Activated naive CD4-positive, alpha-beta T cell treated with anti-CD3 and anti-CD28 coated beads, Interleukin-2, amount 50 U/mL, for 24 hours (primary cell): ENCODE measurements around the gene TMEM255B.
"Not testable (repeated sequence)": the region's sequence is repeated elsewhere in the genome, so short reads cannot be mapped to it uniquely, and the experiment has no call there.

Source experiments
- H3K27ac Mint-ChIP-seq: one replicate; pipeline ENCODE4 v1.8.0; 2021; ENCODE audit warnings: mild to moderate bottlenecking, mixed read lengths
- H3K27me3 Mint-ChIP-seq: one replicate; pipeline ENCODE4 v1.8.0; 2021; ENCODE audit warnings: mixed read lengths
- H3K36me3 Mint-ChIP-seq: one replicate; pipeline ENCODE4 v1.8.0; 2021; ENCODE audit warnings: mixed read lengths
- H3K4me1 Mint-ChIP-seq: one replicate; pipeline ENCODE4 v1.8.0; 2021; ENCODE audit warnings: mixed read lengths
- H3K4me3 Mint-ChIP-seq: one replicate; pipeline ENCODE4 v1.8.0; 2021; ENCODE audit warnings: mild to moderate bottlenecking, mixed read lengths
- H3K9me3 Mint-ChIP-seq: one replicate; pipeline ENCODE4 v1.8.0; 2021; ENCODE audit warnings: mixed read lengths

TMEM255B gene

DNA sequence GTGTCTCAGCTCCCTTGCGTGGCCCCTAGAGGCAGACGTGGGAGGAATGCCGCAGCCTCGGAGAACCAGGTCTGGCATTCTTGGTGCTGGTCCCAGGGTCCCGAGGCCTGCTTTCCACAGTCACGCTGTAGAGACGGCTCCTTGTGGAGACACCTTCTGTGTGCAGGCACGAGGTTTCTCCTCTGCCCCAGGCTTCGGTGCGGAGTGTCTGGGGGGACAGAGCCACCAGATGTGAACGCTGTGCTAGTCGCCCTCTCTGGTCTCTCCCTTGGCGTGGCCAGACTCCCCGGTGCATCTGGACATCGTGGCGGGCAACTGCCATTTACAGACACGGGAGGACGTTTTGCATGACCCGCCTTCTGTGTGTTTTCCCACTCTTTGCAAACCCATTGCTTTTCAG lies 7.5 kb upstream of the TMEM255B start:
- H3K27me3 Mint-ChIP-seq = peaks cover 1% of the 10 kb centered on the region
- no peak overlapping the region for H3K4me3 Mint-ChIP-seq
- H3K9me3 Mint-ChIP-seq = no peaks in the 10 kb centered on the region
- no peaks in the 10 kb centered on the region for H3K4me1 Mint-ChIP-seq
- no peak overlapping the region for H3K27ac Mint-ChIP-seq
- H3K36me3 Mint-ChIP-seq = no peaks in the 10 kb centered on the region

DNA sequence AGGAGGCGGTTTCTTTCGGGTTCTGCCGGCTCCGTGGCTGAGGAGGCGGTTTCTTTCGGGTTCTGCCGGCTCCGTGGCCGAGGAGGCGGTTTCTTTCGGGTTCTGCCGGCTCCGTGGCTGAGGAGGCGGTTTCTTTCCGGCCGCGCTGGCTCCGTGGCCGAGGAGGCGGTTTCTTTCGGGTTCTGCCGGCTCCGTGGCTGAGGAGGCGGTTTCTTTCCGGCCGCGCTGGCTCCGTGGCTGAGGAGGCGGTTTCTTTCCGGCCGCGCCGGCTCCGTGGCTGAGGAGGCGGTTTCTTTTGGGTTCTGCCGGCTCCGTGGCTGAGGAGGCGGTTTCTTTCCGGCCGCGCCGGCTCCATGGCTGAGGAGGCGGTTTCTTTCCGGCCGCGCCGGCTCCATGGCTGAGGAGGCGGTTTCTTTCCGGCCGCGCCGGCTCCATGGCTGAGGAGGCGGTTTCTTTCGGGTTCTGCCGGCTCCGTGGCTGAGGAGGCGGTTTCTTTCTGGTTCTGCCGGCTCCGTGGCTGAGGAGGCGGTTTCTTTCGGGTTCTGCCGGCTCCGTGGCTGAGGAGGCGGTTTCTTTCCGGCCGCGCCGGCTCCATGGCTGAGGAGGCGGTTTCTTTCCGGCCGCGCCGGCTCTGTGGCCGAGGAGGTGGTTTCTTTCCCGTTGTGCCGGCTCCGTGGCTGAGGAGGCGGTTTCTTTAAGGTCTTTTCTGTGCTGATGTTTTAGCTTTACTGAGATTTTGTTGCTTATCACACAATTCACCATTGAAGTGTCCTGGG lies 6.6 kb upstream of the TMEM255B start:
- H3K9me3 Mint-ChIP-seq, H3K36me3 Mint-ChIP-seq, H3K4me3 Mint-ChIP-seq, H3K27ac Mint-ChIP-seq, H3K4me1 Mint-ChIP-seq, H3K27me3 Mint-ChIP-seq: not testable (repeated sequence)

DNA sequence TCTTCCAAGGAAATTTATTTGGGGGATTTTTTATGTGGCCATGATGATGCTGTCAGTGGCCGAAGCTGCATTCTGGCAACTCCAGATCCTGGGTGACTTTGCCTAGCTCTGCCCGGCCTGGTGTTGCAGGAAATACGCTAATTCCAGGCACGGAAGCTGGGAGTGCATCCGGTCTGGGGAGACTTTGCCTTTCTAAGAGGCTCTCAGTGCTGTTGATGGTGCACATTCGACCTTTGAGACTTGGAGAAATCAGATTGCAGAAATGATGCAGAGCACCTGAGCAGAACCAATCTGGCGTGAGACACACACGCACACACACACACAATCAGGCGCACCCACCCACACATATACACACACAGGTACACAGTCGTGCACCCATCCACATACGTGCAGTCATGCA lies 5.9 kb upstream of the TMEM255B start:
- no peaks in the 10 kb centered on the region for H3K9me3 Mint-ChIP-seq
- no peak overlapping the region for H3K27ac Mint-ChIP-seq
- peaks cover 4% of the 10 kb centered on the region for H3K4me1 Mint-ChIP-seq
- H3K36me3 Mint-ChIP-seq = no peaks in the 10 kb centered on the region
- no peak overlapping the region for H3K4me3 Mint-ChIP-seq
- peaks cover 1% of the 10 kb centered on the region for H3K27me3 Mint-ChIP-seq

DNA sequence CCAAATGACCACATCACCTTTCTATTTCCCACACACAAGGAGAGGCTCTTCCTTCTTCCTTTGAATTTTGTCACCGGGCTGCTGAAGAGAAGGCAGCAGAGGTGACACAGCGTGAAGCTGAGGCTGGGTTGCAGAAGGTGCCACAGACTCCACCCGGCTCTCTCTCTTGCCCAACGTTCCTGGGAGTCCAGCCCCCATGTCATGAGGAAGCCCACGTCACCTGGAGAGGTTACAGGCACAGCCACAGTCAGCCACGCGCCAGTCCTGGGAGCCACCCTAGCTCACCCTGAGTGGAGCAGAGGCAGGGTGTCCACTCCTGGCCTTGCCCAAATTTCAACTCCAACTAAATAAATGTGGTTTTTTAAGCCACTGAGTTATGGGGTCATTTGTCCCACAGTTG lies 4.8 kb upstream of the TMEM255B start:
- Mint-ChIP-seq H3K4me1 (peaks cover 10% of the 10 kb centered on the region), H3K27ac (no peak overlapping the region), H3K9me3 (no peaks in the 10 kb centered on the region), H3K27me3 (peaks cover 1% of the 10 kb centered on the region), H3K36me3 (no peaks in the 10 kb centered on the region), H3K4me3 (no peak overlapping the region)

DNA sequence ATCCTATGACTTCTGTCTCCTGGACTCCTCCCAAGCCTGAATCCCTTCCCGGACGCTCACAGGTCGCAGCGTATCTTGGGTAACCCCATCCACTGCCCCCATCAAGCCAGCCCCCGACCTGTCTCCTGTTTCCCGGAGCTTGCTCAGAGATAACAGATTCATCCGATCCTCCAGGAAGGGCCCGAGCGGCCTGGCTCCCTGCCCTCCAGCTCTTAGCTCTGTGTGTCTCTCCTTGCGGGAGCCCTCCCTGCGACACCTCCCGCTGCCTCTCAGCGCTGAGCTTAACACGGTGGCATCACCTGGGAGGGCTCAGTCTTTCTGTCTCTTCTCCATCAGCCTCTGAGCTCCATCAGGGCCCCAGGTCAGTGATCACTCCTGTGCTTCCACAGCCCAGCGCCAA lies 4.3 kb upstream of the TMEM255B start:
- H3K27me3 Mint-ChIP-seq = peaks cover 5% of the 10 kb centered on the region
- no peaks in the 10 kb centered on the region for H3K36me3 Mint-ChIP-seq
- peaks cover 14% of the 10 kb centered on the region for H3K4me1 Mint-ChIP-seq
- no peak overlapping the region for H3K4me3 Mint-ChIP-seq
- H3K27ac Mint-ChIP-seq = no peak overlapping the region
- no peaks in the 10 kb centered on the region for H3K9me3 Mint-ChIP-seq

DNA sequence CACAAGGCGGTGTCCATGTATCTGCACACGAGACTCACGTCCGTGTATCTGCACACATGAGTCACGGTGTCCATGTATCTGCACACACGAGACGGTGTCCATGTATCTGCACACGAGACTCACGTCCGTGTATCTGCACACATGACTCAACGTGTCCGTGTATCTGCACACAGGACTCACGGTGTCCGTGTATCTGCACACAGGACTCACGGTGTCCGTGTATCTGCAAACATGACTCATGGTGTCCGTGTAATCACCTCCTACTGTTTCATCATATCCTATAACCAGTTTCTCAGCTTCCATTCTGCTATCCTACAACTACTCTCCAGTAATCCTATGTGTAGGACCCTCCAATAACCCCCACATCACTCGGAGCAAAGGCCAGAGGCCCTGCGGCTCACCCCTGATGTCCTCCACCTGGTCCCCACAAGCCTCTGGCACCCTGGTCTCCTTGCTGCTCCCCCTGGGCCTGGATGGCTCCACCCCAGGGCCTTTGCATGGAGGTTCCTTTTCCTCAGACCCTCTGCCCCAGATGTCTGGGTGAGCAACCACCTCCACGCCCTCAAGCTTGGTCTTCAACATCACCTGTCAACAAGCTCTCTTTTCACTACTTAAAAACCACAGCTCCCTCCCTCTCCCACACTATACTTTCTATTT lies 2.5 kb upstream of the TMEM255B start:
- Mint-ChIP-seq H3K9me3 (no peaks in the 10 kb centered on the region), H3K27me3 (peaks cover 19% of the 10 kb centered on the region), H3K36me3 (no peaks in the 10 kb centered on the region), H3K4me3 (no peak overlapping the region), H3K27ac (no peak overlapping the region), H3K4me1 (peaks cover 16% of the 10 kb centered on the region)

DNA sequence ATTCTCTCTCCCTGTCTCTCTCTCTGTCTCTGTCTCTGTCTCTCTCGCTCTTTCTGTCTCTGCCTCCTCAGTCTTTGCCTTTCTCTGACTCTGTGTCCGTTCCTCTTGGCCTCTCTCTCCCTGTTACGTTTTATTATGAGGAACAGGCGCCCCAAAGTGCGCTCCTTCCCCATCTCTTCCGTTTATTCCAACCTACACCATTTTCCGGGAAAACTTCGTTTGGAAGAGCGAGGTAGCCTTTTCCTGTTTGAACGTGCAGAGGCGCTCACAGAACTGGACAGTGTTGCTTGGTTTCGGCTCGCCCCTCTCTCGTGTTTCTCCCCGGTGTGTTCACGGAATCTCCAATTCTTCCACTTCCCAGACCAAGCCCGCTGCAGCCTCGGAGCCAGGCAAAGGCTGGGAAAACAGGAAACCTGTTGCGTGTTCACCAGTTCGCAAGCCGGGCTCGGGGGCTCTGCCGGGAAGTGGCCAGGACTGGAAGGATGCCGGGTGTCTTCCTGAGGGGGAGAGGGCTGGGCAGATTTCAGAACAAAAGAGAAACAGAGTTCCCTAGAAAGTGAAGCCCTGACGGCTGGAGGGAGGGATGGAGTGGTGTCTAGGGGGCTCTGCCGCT lies 605 bp downstream of the TMEM255B start:
- peak overlapping the region; percentile 88 for H3K4me3 Mint-ChIP-seq

DNA sequence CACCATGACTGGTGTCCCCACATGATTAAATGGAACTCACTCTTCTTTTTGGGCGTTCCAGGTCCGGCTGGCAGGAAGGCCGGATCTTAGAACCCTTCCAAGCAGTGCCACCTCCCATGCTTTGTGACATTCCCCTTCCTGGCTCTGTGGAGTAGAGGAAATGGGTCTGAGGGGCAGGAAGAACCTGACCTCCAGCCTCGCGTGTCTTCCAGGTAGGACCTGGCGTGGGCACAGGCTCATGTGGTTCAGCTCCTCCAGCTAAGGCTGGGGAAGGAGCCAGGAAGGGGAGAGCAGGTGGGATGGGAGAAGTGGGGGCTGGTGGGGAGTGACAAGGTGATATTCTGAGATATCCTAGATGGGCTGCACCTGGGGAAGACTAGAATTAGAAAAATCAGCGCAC lies 2.1 kb downstream of the TMEM255B start:
- H3K27me3 Mint-ChIP-seq = peaks cover 32% of the 10 kb centered on the region
- no peaks in the 10 kb centered on the region for H3K36me3 Mint-ChIP-seq
- no peaks in the 10 kb centered on the region for H3K9me3 Mint-ChIP-seq
- no peak overlapping the region for H3K27ac Mint-ChIP-seq
- H3K4me3 Mint-ChIP-seq = no peak overlapping the region
- H3K4me1 Mint-ChIP-seq = peaks cover 16% of the 10 kb centered on the region

More for the DNA sequence above, 605 bp downstream of the TMEM255B start:
- H3K27ac Mint-ChIP-seq = peak overlapping the region; percentile 4
- no peaks in the 10 kb centered on the region for H3K9me3 Mint-ChIP-seq
- no peaks in the 10 kb centered on the region for H3K36me3 Mint-ChIP-seq
- peaks cover 16% of the 10 kb centered on the region for H3K4me1 Mint-ChIP-seq
- peaks cover 33% of the 10 kb centered on the region for H3K27me3 Mint-ChIP-seq

DNA sequence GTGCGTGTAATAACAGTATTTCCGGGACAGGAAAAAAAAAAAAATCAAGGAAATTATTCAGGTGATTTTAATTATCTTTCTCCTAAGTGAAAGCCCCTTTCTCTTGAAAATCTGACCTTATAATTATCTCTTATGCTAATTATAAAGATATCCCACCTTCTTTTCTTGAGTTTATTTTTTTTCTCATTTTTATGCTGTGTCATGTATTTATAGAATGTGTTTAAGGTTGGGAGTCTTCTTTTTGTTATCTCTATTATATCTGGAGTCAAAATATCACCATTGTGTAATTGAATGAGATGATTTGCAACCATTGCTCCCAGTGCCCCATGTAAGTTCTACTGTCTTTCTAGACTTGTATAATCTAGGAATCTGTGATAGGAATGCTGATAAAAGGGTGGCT lies 3.0 kb downstream of the TMEM255B start:
- no peaks in the 10 kb centered on the region for H3K9me3 Mint-ChIP-seq
- peaks cover 14% of the 10 kb centered on the region for H3K4me1 Mint-ChIP-seq
- peak overlapping the region; percentile 13 for H3K27ac Mint-ChIP-seq
- H3K36me3 Mint-ChIP-seq = no peaks in the 10 kb centered on the region
- H3K27me3 Mint-ChIP-seq = peaks cover 32% of the 10 kb centered on the region
- no peak overlapping the region for H3K4me3 Mint-ChIP-seq

DNA sequence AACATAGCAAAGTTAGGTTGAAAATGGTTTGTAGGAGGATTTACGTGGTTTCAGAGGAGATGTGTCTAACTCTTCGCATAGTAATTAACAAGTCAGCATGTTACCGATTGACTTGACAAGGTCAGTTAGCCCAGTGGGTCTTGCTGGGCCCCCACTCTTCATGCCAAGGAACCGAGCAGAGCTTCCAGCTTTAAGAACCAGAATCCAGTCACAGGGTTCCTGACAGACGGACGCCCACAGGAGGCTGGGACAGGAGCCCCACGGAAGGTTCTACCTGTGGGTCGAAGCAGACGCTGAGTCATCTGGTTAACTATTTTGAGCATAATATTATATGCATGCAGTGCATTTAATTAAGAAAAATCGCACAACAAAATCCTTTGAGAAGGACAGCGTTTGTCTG lies 3.5 kb downstream of the TMEM255B start:
- peaks cover 32% of the 10 kb centered on the region for H3K27me3 Mint-ChIP-seq

DNA sequence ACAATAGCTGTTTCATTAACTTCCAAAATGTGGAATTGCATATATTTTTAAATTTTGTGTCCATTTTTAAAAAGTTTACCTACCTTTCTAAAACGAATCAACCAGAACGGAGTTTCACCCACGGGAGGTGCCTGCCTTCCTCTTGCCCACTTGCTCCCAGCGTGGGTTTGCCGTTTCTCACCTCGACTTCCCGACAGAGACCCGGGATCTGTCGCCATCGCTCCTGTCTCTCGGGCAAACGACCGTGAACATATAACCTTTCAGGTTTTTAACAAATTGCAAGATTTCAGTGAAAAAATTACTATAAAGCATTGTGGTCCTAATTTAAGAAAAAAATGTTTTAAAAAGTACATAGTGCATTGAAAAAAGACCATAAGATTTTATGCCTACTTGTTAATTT lies 4.2 kb downstream of the TMEM255B start:
- H3K4me1 Mint-ChIP-seq = peaks cover 11% of the 10 kb centered on the region
- no peaks in the 10 kb centered on the region for H3K9me3 Mint-ChIP-seq
- no peak overlapping the region for H3K4me3 Mint-ChIP-seq
- H3K27ac Mint-ChIP-seq = no peak overlapping the region
- H3K36me3 Mint-ChIP-seq = no peaks in the 10 kb centered on the region
- H3K27me3 Mint-ChIP-seq = peaks cover 32% of the 10 kb centered on the region

More for the DNA sequence above, 3.5 kb downstream of the TMEM255B start:
- Mint-ChIP-seq H3K9me3 (no peaks in the 10 kb centered on the region), H3K4me3 (no peak overlapping the region), H3K27ac (peak overlapping the region; percentile 13), H3K4me1 (peaks cover 13% of the 10 kb centered on the region), H3K36me3 (no peaks in the 10 kb centered on the region)

DNA sequence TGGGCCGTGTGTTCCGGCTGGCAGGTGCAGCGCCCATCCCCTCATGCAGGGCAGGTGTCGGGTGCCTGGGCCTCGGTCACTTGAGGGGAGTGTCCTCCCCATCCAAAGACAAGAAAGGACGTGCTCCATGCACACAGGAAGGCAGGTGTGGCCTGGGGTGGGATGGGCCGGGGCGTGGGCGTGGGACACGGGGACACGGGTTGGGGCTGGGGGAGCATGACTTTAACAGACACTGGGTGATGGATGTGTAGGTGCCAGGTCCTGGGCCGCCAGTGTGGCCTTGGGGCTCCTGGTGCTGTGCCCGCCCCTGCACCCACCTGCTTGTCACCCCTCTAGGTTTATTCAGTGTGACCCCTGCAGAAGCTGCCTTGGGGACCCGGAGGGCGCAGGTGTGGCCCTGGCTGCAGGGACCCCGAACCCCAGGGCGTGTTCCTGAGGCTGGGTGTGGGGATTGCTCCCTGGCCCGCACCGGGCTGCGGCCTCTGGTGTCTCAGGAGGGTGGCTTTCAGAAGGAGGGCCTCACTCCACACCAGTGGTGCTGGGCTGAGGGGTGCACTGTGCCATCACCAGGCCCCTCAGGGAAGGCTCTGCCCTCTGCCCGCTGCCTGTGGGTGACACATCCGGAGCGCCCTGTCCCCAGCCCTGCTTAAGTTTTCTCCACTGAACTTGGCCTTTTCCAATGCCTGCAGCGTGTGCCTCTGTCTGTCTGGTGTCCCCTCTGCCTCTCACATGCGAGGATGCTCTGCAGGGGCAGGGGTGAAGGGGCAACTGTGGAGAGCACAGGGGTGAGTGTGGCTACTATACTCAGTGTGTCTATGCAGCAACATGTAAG lies 5.2 kb downstream of the TMEM255B start:
- no peak overlapping the region for H3K4me3 Mint-ChIP-seq
- H3K9me3 Mint-ChIP-seq = no peaks in the 10 kb centered on the region
- peaks cover 32% of the 10 kb centered on the region for H3K27me3 Mint-ChIP-seq

DNA sequence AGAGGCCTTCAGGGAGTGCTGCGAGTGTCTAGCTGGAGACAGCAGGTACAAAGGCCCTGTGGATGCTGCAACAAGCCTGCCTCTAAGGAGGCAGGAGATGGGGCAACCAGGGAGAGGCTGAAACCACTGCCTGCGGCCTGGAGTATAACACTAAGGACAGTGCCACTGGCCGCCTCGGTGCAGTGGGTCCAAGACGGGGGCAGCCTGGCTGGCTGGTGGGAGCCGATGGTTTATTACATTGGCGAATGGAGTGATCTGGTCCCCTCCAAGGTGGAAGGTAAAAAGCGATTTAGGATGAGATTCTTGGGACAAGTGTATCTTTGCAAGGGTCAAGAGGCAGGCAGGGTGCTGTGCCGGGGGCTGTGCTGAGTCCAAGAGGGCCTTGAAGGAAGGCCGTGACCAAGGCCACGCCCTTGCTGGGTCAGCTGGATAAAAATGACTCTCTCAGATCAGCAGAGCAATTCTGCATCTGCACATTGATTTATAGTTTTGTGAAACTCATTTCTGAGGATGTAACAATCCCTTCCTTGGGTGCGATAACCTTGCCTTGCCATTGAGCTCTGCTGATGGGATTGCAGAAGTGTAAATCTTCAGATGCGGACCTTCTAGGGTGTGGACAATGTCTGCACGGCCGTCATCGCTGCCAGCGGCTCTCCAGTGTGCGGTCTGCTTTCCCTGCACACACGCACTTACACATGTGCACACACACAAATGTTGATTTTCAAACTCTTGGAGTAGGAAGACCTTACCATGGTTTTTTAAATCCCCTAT lies 6.0 kb downstream of the TMEM255B start:
- Mint-ChIP-seq H3K9me3 (no peaks in the 10 kb centered on the region), H3K4me3 (no peak overlapping the region), H3K4me1 (no peaks in the 10 kb centered on the region), H3K36me3 (no peaks in the 10 kb centered on the region), H3K27ac (no peak overlapping the region), H3K27me3 (peaks cover 26% of the 10 kb centered on the region)

More for the DNA sequence above, 5.2 kb downstream of the TMEM255B start:
- peaks cover 7% of the 10 kb centered on the region for H3K4me1 Mint-ChIP-seq
- no peak overlapping the region for H3K27ac Mint-ChIP-seq
- no peaks in the 10 kb centered on the region for H3K36me3 Mint-ChIP-seq

DNA sequence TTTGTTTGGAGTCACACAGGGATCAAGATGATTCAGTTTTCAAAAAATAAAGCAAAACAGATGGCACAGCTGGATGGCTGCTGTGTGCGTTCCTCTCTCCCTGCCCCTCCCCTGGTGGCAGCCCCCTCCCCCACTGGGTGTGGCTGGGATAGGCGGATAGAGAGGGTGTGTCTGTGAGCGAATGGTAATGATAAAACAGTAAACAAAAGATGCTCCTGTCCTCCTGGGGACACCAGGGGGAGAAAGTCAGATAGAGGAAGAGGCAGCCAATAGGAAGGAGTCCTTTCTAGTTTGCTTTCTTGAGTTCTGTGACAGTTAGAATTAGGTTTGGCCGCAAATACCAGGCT lies 6.5 kb downstream of the TMEM255B start:
- Mint-ChIP-seq H3K36me3 (no peaks in the 10 kb centered on the region), H3K4me1 (no peaks in the 10 kb centered on the region), H3K27ac (peak overlapping the region; percentile 41), H3K27me3 (peaks cover 24% of the 10 kb centered on the region), H3K4me3 (no peak overlapping the region), H3K9me3 (no peaks in the 10 kb centered on the region)
